C4-2B (cell line): ENCODE measurements around the gene LIN7C.
A peak's percentile ranks its signal among the peaks of the same experiment; 100 is the strongest.

Experiments
- H3K27ac ChIP-seq: fragments of 450-650 bp; 2 replicates; pipeline ENCODE4 v1.5.1; 2017
- ZFX ChIP-seq: fragments of 450-650 bp; IDR thresholded peaks from 2 replicates; pipeline ENCODE4 v1.6.1; 2017
- TF ChIP-seq, protein P1 (sequence below): fragments of 450-650 bp; conservative IDR thresholded peaks from 2 replicates; pipeline ENCODE4 v1.5.1; 2017; ENCODE audit warnings: mild to moderate bottlenecking

The LIN7C gene

DNA sequence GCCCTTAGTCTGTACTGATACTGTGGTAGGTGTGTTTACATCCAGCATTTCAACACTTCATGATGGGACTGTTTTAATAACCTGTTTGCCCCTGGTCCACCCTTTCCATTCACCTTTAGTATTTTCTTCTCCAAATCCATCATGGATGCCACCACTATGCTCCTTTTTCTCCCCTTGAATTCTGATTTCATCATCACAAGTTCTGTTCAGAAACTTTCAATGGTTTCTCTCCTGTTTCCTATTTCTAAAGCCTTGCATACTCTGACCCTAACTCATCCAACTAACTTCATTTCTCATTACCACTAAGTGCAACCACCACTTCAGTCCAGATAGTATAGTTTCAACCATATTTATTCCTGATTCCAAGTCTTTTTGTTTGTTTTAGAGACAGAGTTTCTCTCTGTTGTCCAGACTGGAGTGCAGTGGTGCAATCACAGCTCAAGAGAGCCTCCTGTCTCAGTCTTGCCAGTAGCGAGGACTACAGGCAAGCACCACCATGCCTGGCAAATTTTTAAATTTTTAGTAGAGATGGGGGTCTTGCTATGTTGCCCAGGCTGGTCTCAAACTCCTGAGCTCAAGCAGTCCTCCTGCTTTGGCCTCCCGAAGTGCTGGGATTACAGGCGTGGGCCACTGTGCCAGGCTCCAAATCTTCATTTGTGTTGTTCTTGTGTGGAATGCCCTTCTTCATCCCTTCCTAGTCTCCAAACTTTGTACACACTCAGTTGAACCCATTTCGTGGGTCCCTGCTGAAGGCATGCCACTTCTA lies 1.2 kb upstream of the LIN7C start:
- no peak overlapping the region for H3K27ac ChIP-seq
- no peak for TF ChIP-seq ZFX

DNA sequence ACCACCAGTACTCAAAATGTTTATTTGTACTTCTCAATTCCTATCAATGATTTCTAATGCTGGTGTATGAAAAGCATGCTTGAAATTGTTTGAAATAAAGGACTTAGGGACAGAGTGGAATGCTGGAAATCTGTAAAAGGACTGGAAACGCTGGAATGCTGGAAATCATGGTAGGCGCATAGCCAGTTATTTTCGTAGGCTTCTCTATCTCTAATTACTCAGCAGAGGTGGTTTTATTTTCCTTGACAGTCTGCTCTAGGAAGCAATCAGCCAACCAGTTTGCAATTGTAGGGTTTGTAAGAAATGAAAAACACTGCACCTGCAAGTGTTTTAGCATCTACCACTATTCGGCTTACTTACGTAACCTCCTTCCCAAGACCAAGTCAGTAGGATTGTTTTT lies 788 bp downstream of the LIN7C start:
- H3K27ac ChIP-seq, result peak overlapping the region; percentile 86
- TF ChIP-seq, protein P1, sequence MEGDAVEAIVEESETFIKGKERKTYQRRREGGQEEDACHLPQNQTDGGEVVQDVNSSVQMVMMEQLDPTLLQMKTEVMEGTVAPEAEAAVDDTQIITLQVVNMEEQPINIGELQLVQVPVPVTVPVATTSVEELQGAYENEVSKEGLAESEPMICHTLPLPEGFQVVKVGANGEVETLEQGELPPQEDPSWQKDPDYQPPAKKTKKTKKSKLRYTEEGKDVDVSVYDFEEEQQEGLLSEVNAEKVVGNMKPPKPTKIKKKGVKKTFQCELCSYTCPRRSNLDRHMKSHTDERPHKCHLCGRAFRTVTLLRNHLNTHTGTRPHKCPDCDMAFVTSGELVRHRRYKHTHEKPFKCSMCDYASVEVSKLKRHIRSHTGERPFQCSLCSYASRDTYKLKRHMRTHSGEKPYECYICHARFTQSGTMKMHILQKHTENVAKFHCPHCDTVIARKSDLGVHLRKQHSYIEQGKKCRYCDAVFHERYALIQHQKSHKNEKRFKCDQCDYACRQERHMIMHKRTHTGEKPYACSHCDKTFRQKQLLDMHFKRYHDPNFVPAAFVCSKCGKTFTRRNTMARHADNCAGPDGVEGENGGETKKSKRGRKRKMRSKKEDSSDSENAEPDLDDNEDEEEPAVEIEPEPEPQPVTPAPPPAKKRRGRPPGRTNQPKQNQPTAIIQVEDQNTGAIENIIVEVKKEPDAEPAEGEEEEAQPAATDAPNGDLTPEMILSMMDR, result no peak
- no peak for TF ChIP-seq ZFX

DNA sequence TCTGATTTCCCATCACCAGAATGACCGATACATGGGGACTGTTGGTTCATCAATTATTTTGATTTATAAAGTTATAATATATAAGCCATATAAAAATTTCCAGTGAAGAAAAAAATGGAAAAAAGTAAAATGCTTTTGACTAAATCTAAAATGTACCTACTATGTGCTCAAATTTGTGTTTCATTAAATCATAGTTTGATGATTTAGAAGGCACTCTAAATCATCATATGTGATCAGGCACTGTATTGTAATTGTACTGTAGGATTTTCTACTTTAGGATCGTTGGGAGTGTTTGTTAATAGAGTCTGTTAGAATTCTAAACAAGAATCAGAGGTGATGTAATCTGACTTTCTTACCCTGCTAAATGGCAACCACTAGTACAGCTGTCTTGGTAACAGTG lies 2.4 kb downstream of the LIN7C start:
- TF ChIP-seq ZFX, result no peak
- no peak overlapping the region for H3K27ac ChIP-seq

DNA sequence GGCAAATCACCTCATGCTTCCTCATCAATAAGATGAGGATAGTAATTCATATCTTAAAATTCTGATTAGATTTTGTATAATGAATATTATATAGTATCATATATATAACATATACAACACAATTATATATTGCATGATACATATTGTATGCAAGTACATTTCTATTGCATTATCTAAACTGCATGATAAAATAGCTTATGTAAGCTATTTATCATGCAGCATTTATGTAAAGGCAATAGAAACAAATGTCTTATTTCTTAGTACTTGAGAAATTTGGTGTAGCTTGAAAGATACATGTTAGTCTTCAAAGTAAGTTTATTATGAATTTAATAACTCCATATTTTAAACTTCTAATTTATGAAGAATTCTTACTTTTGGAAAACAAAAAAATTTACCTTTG lies 5.5 kb downstream of the LIN7C start:
- no peak for TF ChIP-seq ZFX
- TF ChIP-seq, protein P1, result no peak
- no peak overlapping the region for H3K27ac ChIP-seq

DNA sequence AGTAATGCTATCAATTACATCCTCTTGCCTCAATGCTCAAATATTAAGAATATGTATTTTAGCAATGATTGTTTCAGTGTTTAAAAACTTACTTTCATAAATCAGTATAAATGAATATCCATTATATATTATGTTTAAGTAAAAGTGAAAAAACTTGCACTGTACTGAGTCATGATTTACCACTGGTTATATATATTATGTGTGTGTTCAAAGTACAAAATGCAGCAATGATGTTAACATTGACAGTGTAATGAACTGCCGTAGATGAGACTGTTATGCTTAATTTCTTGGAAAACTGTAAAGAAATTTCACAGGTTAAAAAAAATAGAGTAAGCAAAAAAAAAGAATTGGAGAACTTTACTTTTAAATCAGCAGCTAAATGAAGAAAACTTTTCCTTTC lies 8.7 kb downstream of the LIN7C start:
- TF ChIP-seq, protein P1, result no peak
- TF ChIP-seq ZFX, result no peak
- no peak overlapping the region for H3K27ac ChIP-seq

DNA sequence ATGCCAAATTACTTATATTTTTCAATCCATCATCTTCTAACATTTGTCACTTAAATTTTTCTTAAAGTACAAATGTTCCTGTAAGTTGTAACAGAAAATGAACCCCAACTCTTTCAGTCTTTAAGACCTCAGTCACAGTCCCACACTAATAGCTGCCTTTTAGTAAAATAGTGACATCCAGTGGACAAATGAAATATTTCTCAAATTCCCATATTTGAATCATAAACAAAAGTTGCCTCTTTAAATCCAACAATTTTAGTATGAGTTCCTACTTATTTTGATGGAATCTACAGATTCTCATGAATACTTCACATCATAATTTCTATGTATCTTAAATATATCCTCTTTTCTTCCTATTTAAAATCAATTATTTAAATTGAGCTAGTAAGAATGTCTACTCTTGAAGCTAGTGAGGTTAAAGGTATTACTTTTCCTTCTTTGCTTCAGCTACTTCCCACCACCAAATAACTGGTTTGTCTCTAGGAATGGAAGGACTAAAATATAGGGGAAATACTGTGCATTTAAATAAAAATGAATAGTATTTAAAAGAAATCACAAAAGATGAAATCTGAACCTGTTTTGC lies 9.2 kb downstream of the LIN7C start:
- H3K27ac ChIP-seq, result no peak overlapping the region

DNA sequence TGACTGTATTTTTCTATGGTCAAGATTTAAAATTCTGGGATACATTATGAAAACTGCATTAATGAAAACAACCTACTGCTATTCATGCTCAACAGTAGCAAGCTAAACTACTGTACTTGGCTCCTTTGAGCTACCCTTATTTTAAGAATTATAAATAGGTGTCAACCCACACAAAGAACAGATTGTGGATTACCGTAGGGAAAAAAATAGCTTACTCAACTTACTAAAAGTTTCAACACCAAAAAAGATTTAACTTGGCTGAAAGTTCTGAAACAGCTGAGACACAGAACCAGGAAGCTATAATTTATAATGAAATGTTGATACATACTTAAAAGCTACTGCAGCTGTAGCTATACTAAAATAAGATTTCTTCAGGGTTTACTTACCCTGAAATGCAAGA lies 10.1 kb downstream of the LIN7C start:
- TF ChIP-seq, protein P1, result no peak
- no peak for TF ChIP-seq ZFX
- H3K27ac ChIP-seq, result no peak overlapping the region

More for the DNA sequence above, 9.2 kb downstream of the LIN7C start:
- TF ChIP-seq, protein P1, result peak; percentile 78
- no peak for TF ChIP-seq ZFX

DNA sequence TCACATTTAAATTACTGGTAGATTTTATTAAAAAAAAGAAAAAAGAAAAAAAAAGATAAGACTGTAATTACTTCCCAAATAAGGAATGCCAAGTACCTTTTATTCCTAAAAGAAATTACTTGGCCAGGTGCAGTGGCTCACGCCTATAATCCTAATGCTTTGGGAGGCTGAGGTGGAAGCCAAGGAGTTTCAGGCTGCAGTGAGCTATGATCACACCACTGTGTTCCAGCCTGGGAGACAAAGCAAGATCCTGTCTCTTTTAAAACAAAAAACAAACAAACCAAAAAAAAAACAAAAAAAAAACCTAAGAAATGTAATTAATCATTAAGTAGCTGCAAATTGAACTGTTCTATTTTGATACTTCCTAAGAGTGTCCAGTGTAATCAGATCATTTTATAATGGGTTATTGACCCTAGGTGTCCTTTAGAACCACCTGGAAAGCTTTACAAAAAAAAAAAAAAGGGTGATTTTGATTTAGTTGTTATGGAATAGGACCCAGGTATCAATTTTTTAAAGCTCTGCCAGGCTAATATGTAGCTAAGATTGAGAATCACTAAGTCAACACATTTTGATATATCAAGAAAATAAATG lies 10.8 kb downstream of the LIN7C start:
- TF ChIP-seq ZFX, result no peak
- TF ChIP-seq, protein P1, result no peak
- H3K27ac ChIP-seq, result no peak overlapping the region
